H4 (cell line): ENCODE results near the gene DENND1A. TPM values are rescaled to one million over a fixed set of nuclear protein-coding genes. Genes with fewer than 3 reads are reported as not detected.
"Not testable (repeated sequence)": the region's sequence is repeated elsewhere in the genome, so short reads cannot be mapped to it uniquely, and the experiment has no call there.

Experiments
- DNase-seq: peaks from one replicate; pipeline ENCODE4 v3.0.0-alpha.2; 2015; ENCODE audit warnings: low spot score
- total RNA-seq: library from RNA; depleted of rRNA; stranded (reverse); fragments of >200 nt; shearing (Covaris generic); gene quantifications from 2 replicates; pipeline ENCODE4 v1.2.3, GENCODE V29; 2014

The DENND1A gene
- total RNA-seq, 1 experiment from 2014 or later = 9.5 TPM

GRCh38 chr9:123728571-123728970 lies 201.4 kb downstream of the DENND1A start:
- DNase-seq = not testable (repeated sequence)

- DNase-seq = no peak
Observed at GRCh38 chr9:123727332-123727731, 202.6 kb downstream of the DENND1A start.

GRCh38 chr9:123725389-123725788 lies 204.5 kb downstream of the DENND1A start:
- no peak for DNase-seq

GRCh38 chr9:123724211-123724796 lies 205.6 kb downstream of the DENND1A start:
- no peak for DNase-seq

GRCh38 chr9:123723135-123723875 lies 206.6 kb downstream of the DENND1A start:
- no peak for DNase-seq

GRCh38 chr9:123722378-123722777 lies 207.5 kb downstream of the DENND1A start:
- DNase-seq = no peak

- DNase-seq = no peak
Observed at GRCh38 chr9:123718188-123718587, 211.7 kb downstream of the DENND1A start.

- DNase-seq = no peak
Observed at GRCh38 chr9:123717581-123718175, 212.2 kb downstream of the DENND1A start.

- no peak for DNase-seq
Observed at GRCh38 chr9:123716339-123716945, 213.5 kb downstream of the DENND1A start.

- no peak for DNase-seq
Observed at GRCh38 chr9:123715258-123715657, 214.7 kb downstream of the DENND1A start.

- no peak for DNase-seq
Observed at GRCh38 chr9:123713282-123713681, 216.6 kb downstream of the DENND1A start.

- DNase-seq = no peak
Observed at GRCh38 chr9:123712399-123712798, 217.5 kb downstream of the DENND1A start.

- DNase-seq = peak; percentile 42
Observed at GRCh38 chr9:123710299-123710698, 219.6 kb downstream of the DENND1A start.

- no peak for DNase-seq
Observed at GRCh38 chr9:123702483-123702882, 227.4 kb downstream of the DENND1A start.

GRCh38 chr9:123697686-123698085 lies 232.2 kb downstream of the DENND1A start:
- DNase-seq = no peak

- no peak for DNase-seq
Observed at GRCh38 chr9:123696476-123696875, 233.4 kb downstream of the DENND1A start.

- DNase-seq = no peak
Observed at GRCh38 chr9:123695386-123695785, 234.5 kb downstream of the DENND1A start.

GRCh38 chr9:123691765-123692303 lies 238.1 kb downstream of the DENND1A start:
- no peak for DNase-seq

- DNase-seq = peak; percentile 35
Observed at GRCh38 chr9:123689701-123690428, 240.1 kb downstream of the DENND1A start.

- no peak for DNase-seq
Observed at GRCh38 chr9:123687246-123687751, 242.6 kb downstream of the DENND1A start.

GRCh38 chr9:123686829-123687192 lies 243.1 kb downstream of the DENND1A start:
- no peak for DNase-seq
